ENCODE data around the gene PLPPR1. TPM values are rescaled to one million over a fixed set of nuclear protein-coding genes. Genes with fewer than 3 reads are reported as not detected.

The PLPPR1 gene
- total and polyA plus RNA-seq, 4 donors: 1.2 to 26.3 (median 2.4) TPM

DNA sequence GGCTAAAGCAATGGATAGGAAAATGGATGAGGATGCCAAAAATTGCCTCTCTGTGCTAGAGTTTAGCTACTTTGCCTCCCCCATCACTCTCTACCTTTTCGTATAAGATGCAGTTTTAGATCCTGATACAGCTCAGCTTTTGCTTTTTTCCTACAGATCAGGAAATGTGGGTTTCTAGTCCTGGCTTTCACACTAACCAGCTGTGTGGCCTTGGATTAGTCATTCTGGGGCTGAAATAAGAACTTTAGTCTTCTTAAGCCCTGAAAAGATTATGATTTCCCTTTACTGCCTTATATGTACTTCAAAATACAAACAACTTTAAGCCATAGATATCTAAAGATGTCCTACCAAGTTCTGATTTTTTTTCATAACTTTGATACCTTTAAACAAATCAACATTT, 239.9 kb downstream of the PLPPR1 start:
- no peak overlapping the region for H3K27ac ChIP-seq (ENCODE audit: low read depth in 1 of 2, low read length in 2 of 2)
- H3K4me1 ChIP-seq (ENCODE audit: control insufficient read depth in 4 of 4, insufficient read depth in 4 of 4, low read length in 3 of 4): no peaks in the 10 kb centered on the region
- no peak for DNase-seq (ENCODE audit: low spot score)
- no peak for TF ChIP-seq SP1 (IDR thresholded peaks at IDR 0.05)
- no peak for TF ChIP-seq EGR1 (IDR thresholded peaks at IDR 0.05; ENCODE audit: low read depth in 2 of 2)
- no peaks in the 10 kb centered on the region for H3K36me3 ChIP-seq (ENCODE audit: control insufficient read depth in 4 of 4, insufficient read depth in 3 of 4, low read depth in 1 of 4, low read length in 3 of 4)
- 79% methylated on average over 1 of the region's 1 CpG for WGBS
- H3K4me3 ChIP-seq (ENCODE audit: low read depth in 1 of 3, low read length in 3 of 3): no peak overlapping the region
- H3K9ac ChIP-seq (ENCODE audit: low read depth in 1 of 2, low read length in 2 of 2): no peak overlapping the region
- no peaks in the 10 kb centered on the region for H3K9me3 ChIP-seq (ENCODE audit: control insufficient read depth in 4 of 4, low read length in 3 of 4)
- H3K27me3 ChIP-seq (ENCODE audit: control insufficient read depth in 4 of 4, insufficient read depth in 4 of 4, low read length in 3 of 4): no peaks in the 10 kb centered on the region

DNA sequence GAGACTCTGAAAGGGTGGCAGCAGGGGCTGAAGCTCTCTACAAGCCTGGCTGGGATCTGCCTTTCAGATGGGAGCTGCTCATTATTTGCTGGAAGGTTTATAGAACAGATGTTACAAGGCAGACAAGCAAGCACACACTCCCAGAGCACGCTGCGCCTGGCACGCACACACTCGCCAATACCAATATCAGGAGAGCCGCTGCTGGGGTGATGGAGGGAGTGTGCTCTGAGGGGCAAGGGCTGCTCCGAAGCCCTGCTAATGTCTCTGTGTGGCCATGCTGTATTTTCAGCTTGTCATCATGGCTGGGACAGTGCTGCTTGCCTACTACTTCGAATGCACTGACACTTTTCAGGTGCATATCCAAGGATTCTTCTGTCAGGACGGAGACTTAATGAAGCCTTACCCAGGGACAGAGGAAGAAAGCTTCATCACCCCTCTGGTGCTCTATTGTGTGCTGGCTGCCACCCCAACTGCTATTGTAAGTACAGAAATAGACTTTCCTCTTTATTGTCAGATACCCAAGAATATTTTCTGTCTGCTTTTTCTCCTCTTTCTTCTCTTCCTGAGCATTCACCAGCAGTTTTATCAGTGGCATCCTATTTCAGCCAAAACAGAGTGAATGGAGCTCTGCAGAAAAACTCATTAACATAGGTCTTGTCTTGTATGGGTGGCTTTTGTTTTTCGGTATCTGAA, 241.2 kb downstream of the PLPPR1 start:
- no peaks in the 10 kb centered on the region for H3K36me3 ChIP-seq (ENCODE audit: control insufficient read depth in 4 of 4, insufficient read depth in 3 of 4, low read depth in 1 of 4, low read length in 3 of 4)
- no peak overlapping the region for H3K27ac ChIP-seq (ENCODE audit: low read depth in 1 of 2, low read length in 2 of 2)
- TF ChIP-seq RXRA (IDR thresholded peaks at IDR 0.05) (no peak), FOXA2 (IDR thresholded peaks at IDR 0.05) (no peak), HNF4G (IDR thresholded peaks at IDR 0.05) (no peak), HNF4A (conservative IDR thresholded peaks at IDR 0.05) (no peak), GABPA (IDR thresholded peaks at IDR 0.05 in 1 of 2, conservative IDR thresholded peaks at IDR 0.05 in 1 of 2) (no peak), EGR1 (IDR thresholded peaks at IDR 0.05; ENCODE audit: low read depth in 2 of 2) (no peak)
- TF ChIP-seq, protein P1, sequence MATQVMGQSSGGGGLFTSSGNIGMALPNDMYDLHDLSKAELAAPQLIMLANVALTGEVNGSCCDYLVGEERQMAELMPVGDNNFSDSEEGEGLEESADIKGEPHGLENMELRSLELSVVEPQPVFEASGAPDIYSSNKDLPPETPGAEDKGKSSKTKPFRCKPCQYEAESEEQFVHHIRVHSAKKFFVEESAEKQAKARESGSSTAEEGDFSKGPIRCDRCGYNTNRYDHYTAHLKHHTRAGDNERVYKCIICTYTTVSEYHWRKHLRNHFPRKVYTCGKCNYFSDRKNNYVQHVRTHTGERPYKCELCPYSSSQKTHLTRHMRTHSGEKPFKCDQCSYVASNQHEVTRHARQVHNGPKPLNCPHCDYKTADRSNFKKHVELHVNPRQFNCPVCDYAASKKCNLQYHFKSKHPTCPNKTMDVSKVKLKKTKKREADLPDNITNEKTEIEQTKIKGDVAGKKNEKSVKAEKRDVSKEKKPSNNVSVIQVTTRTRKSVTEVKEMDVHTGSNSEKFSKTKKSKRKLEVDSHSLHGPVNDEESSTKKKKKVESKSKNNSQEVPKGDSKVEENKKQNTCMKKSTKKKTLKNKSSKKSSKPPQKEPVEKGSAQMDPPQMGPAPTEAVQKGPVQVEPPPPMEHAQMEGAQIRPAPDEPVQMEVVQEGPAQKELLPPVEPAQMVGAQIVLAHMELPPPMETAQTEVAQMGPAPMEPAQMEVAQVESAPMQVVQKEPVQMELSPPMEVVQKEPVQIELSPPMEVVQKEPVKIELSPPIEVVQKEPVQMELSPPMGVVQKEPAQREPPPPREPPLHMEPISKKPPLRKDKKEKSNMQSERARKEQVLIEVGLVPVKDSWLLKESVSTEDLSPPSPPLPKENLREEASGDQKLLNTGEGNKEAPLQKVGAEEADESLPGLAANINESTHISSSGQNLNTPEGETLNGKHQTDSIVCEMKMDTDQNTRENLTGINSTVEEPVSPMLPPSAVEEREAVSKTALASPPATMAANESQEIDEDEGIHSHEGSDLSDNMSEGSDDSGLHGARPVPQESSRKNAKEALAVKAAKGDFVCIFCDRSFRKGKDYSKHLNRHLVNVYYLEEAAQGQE (IDR thresholded peaks at IDR 0.05): no peak
- TF ChIP-seq, protein P2, sequence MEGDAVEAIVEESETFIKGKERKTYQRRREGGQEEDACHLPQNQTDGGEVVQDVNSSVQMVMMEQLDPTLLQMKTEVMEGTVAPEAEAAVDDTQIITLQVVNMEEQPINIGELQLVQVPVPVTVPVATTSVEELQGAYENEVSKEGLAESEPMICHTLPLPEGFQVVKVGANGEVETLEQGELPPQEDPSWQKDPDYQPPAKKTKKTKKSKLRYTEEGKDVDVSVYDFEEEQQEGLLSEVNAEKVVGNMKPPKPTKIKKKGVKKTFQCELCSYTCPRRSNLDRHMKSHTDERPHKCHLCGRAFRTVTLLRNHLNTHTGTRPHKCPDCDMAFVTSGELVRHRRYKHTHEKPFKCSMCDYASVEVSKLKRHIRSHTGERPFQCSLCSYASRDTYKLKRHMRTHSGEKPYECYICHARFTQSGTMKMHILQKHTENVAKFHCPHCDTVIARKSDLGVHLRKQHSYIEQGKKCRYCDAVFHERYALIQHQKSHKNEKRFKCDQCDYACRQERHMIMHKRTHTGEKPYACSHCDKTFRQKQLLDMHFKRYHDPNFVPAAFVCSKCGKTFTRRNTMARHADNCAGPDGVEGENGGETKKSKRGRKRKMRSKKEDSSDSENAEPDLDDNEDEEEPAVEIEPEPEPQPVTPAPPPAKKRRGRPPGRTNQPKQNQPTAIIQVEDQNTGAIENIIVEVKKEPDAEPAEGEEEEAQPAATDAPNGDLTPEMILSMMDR (IDR thresholded peaks at IDR 0.05; ENCODE audit: low read depth, low read length, missing input control): no peak
- 90% methylated on average over 9 of the region's 9 CpGs for WGBS
- no peaks in the 10 kb centered on the region for H3K9me3 ChIP-seq (ENCODE audit: control insufficient read depth in 4 of 4, low read length in 3 of 4)
- no peak overlapping the region for H3K9ac ChIP-seq (ENCODE audit: low read depth in 1 of 2, low read length in 2 of 2)
- no peaks in the 10 kb centered on the region for H3K4me1 ChIP-seq (ENCODE audit: control insufficient read depth in 4 of 4, insufficient read depth in 4 of 4, low read length in 3 of 4)
- no peak overlapping the region for H3K4me3 ChIP-seq (ENCODE audit: low read depth in 1 of 3, low read length in 3 of 3)
- no peak for DNase-seq (ENCODE audit: low spot score)
- H3K27me3 ChIP-seq (ENCODE audit: control insufficient read depth in 4 of 4, insufficient read depth in 4 of 4, low read length in 3 of 4): no peaks in the 10 kb centered on the region

DNA sequence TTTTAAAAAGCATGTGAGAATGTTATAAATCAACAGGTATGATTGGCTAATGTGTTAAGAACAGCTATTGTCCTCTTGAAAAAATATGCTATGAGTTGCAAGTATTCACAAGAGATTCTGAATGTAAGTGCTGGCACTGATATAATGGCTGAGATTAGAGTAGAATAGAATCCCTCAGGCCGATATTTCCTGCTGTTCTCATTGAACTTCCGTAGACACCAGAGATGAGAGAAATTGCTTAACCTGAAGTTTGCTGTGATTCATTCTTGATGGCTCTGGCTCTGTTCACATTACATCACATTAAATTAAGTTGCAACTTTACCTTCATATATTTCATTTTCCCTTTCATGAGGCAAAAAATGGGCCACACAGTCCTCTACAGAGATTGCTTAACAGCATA, 241.8 kb downstream of the PLPPR1 start:
- no peak for DNase-seq (ENCODE audit: low spot score)
- Histone ChIP-seq H3K36me3 (ENCODE audit: control insufficient read depth in 4 of 4, insufficient read depth in 3 of 4, low read depth in 1 of 4, low read length in 3 of 4) (no peaks in the 10 kb centered on the region), H3K4me3 (ENCODE audit: low read depth in 1 of 3, low read length in 3 of 3) (no peak overlapping the region), H3K27ac (ENCODE audit: low read depth in 1 of 2, low read length in 2 of 2) (no peak overlapping the region), H3K27me3 (ENCODE audit: control insufficient read depth in 4 of 4, insufficient read depth in 4 of 4, low read length in 3 of 4) (no peaks in the 10 kb centered on the region), H3K9me3 (ENCODE audit: control insufficient read depth in 4 of 4, low read length in 3 of 4) (no peaks in the 10 kb centered on the region), H3K4me1 (ENCODE audit: control insufficient read depth in 4 of 4, insufficient read depth in 4 of 4, low read length in 3 of 4) (no peaks in the 10 kb centered on the region), H3K9ac (ENCODE audit: low read depth in 1 of 2, low read length in 2 of 2) (no peak overlapping the region)
- 76% methylated on average over 2 of the region's 2 CpGs for WGBS
- TF ChIP-seq YY1 (IDR thresholded peaks at IDR 0.05) (no peak), JUND (IDR thresholded peaks at IDR 0.05) (no peak), RAD21 (IDR thresholded peaks at IDR 0.05) (no peak), NR2F2 (IDR thresholded peaks at IDR 0.05) (no peak), FOXA1 (IDR thresholded peaks at IDR 0.05) (no peak), HNF4G (IDR thresholded peaks at IDR 0.05) (no peak)
- TF ChIP-seq, protein P3, sequence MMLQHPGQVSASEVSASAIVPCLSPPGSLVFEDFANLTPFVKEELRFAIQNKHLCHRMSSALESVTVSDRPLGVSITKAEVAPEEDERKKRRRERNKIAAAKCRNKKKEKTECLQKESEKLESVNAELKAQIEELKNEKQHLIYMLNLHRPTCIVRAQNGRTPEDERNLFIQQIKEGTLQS (IDR thresholded peaks at IDR 0.05): no peak
- TF ChIP-seq, protein P1 (IDR thresholded peaks at IDR 0.05): no peak
- TF ChIP-seq, protein P2 (IDR thresholded peaks at IDR 0.05; ENCODE audit: low read depth, low read length, missing input control): no peak
- TF ChIP-seq, protein P4, sequence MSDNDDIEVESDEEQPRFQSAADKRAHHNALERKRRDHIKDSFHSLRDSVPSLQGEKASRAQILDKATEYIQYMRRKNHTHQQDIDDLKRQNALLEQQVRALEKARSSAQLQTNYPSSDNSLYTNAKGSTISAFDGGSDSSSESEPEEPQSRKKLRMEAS (IDR thresholded peaks at IDR 0.05): no peak
